SK-N-SH (cell line): ENCODE results near the gene NPAS3. TPM values are rescaled to one million over a fixed set of nuclear protein-coding genes. Genes with fewer than 3 reads are reported as not detected.

Experiments used
- CTCF ChIA-PET: fragments of 300-600, 350-600 bp; formaldehyde crosslinking; extraction: SDS; loops from one replicate; lab custom pipeline; 2021; lab: Yijun Ruan, JAX
- POLR2A ChIA-PET: fragments of 350-600 bp; sonication (Branson Sonifier 250); formaldehyde crosslinking; extraction: SDS; loops from one replicate; lab custom pipeline; 2020; ENCODE audit warnings: antibody characterized with exemption, inconsistent platforms; lab: Yijun Ruan, JAX
- DNase-seq: peaks from one replicate; pipeline ENCODE4 v3.0.0; 2012
- H2AFZ ChIP-seq: fragments of 200-600 bp; sonication (generic); 2 replicates; pipeline ENCODE4 v1.8.1; 2016; ENCODE audit warnings: antibody characterized with exemption, mild to moderate bottlenecking, low read depth
- H3F3A ChIP-seq: fragments of 200-600 bp; sonication (generic); replicated peaks from 2 replicates; pipeline ENCODE3; 2016; ENCODE audit warnings: antibody characterized with exemption, mild to moderate bottlenecking; ENCODE audit not compliant: insufficient read depth
- H3K27ac ChIP-seq, 2 experiments: fragments of 200-500 bp in 1 of 2; fragments of 200-600 bp in 1 of 2; sonication (Bioruptor generic) in 1 of 2; sonication (generic), shearing (Covaris generic) in 1 of 2; 2 replicates each; pipeline versions ENCODE4 v1.5.1 to v1.6.1; 2014 to 2016; ENCODE audit warnings: low read depth in 2 of 2, inconsistent platforms in 1 of 2, low read length in 1 of 2, mild to moderate bottlenecking in 1 of 2, mixed read lengths in 1 of 2
- H3K27me3 ChIP-seq: fragments of 200-600 bp; sonication (generic), shearing (Covaris generic); 2 replicates; pipeline ENCODE4 v1.6.1; 2016; ENCODE audit warnings: mixed run types; ENCODE audit not compliant: insufficient read depth
- H3K36me3 ChIP-seq, 2 experiments: fragments of 200-500 bp in 1 of 2; fragments of 200-600 bp in 1 of 2; sonication (Bioruptor generic) in 1 of 2; sonication (generic) in 1 of 2; replicated peaks in 1 of 2; 2 replicates each; pipeline versions ENCODE3 to v1.5.1; 2014 to 2016; ENCODE audit warnings: low read length in 1 of 2, mild to moderate bottlenecking in 1 of 2; ENCODE audit not compliant: insufficient read depth in 2 of 2, control insufficient read depth in 1 of 2
- H3K4me1 ChIP-seq, 2 experiments: fragments of 200-500 bp in 1 of 2; fragments of 200-600 bp in 1 of 2; sonication (Bioruptor generic) in 1 of 2; sonication (generic), shearing (Covaris generic) in 1 of 2; 2 replicates each; pipeline versions ENCODE4 v1.5.1 to v1.6.1; 2014 to 2016; ENCODE audit warnings: low read depth in 1 of 2, low read length in 1 of 2, mixed run types in 1 of 2; ENCODE audit not compliant: insufficient read depth in 2 of 2, control insufficient read depth in 1 of 2
- H3K4me2 ChIP-seq: fragments of 200-600 bp; sonication (generic), shearing (Covaris generic); 2 replicates; pipeline ENCODE4 v1.6.1; 2017; ENCODE audit warnings: mixed run types
- H3K4me3 ChIP-seq, 2 experiments: fragments of 200-500 bp in 1 of 2; fragments of 200-600 bp in 1 of 2; sonication (Bioruptor generic) in 1 of 2; sonication (generic), shearing (Covaris generic) in 1 of 2; 2 replicates each; pipeline versions ENCODE4 v1.5.1 to v1.8.1; 2014 to 2016; ENCODE audit warnings: low read depth in 2 of 2, inconsistent platforms in 1 of 2, low read length in 1 of 2, mild to moderate bottlenecking in 1 of 2, mixed read lengths in 1 of 2, moderate library complexity in 1 of 2
- H3K79me2 ChIP-seq: fragments of 200-600 bp; sonication (generic); 2 replicates; pipeline ENCODE4 v1.8.1; 2017; ENCODE audit warnings: mild to moderate bottlenecking; ENCODE audit not compliant: insufficient read depth
- H3K9ac ChIP-seq: fragments of 200-600 bp; sonication (generic); 2 replicates; pipeline ENCODE4 v1.6.1; 2017; ENCODE audit warnings: mixed run types
- H3K9me2 ChIP-seq: fragments of 200-600 bp; sonication (generic); 2 replicates; pipeline ENCODE4 v1.6.1; 2017; ENCODE audit warnings: mixed run types
- H3K9me3 ChIP-seq: fragments of 200-600 bp; sonication (generic); 2 replicates; pipeline ENCODE4 v1.6.1; 2017; ENCODE audit warnings: mixed run types, mild to moderate bottlenecking, moderate library complexity
- H4K20me1 ChIP-seq: fragments of 200-600 bp; sonication (generic); 2 replicates; pipeline ENCODE4 v1.6.1; 2017; ENCODE audit warnings: mild to moderate bottlenecking, mixed run types; ENCODE audit not compliant: insufficient read depth
- ELF1 ChIP-seq: IDR thresholded peaks from 2 replicates; pipeline ENCODE4 v1.4.0; 2012
- GATA2 ChIP-seq: sonication (generic); formaldehyde crosslinking; IDR thresholded peaks from 2 replicates; pipeline ENCODE4 v1.5.0; 2020; ENCODE audit warnings: mild to moderate bottlenecking, missing genetic modification reagents
- MXI1 ChIP-seq: IDR thresholded peaks from 2 replicates; pipeline ENCODE4 v1.6.1; 2012; ENCODE audit warnings: mild to moderate bottlenecking, low read depth, low read length, improper control_type of control experiment
- NFIC ChIP-seq: IDR thresholded peaks from 2 replicates; pipeline ENCODE4 v1.4.0; 2012; ENCODE audit warnings: borderline replicate concordance
- NRF1 ChIP-seq: IDR thresholded peaks from 2 replicates; pipeline ENCODE4 v1.6.1; 2012; ENCODE audit warnings: low read depth, mild to moderate bottlenecking, low read length
- RCOR1 ChIP-seq: fragments of 150-350 bp; IDR thresholded peaks from 2 replicates; pipeline ENCODE4 v1.6.1; 2017; ENCODE audit warnings: antibody characterized with exemption, low read length
- SMC3 ChIP-seq: IDR thresholded peaks from 2 replicates; pipeline ENCODE4 v1.6.1; 2012; ENCODE audit warnings: low read depth, low read length, improper control_type of control experiment
- TAF1 ChIP-seq: IDR thresholded peaks from 2 replicates; pipeline ENCODE4 v1.6.1; 2012; ENCODE audit warnings: low read depth, mild to moderate bottlenecking, low read length, moderate library complexity, borderline replicate concordance
- TCF12 ChIP-seq: IDR thresholded peaks from 2 replicates; pipeline ENCODE4 v1.4.0; 2012
- TEAD4 ChIP-seq: IDR thresholded peaks from 2 replicates; pipeline ENCODE4 v1.4.0; 2012; ENCODE audit warnings: mild to moderate bottlenecking, borderline replicate concordance; ENCODE audit not compliant: insufficient read depth
- WGBS: methylation state at CpG from one replicate; pipeline ENCODE4 v1.1.6; 2017; ENCODE audit warnings: low lambda C conversion rate; 5-methylcytosine and 5-hydroxymethylcytosine counted together
- polyA plus RNA-seq, 3 experiments: library from polyadenylated mRNA; depleted of rRNA; stranded (reverse); fragments of >200 nt; gene quantifications; 2 replicates each; pipeline ENCODE4 v1.2.3, GENCODE V29; 2012
- TF ChIP-seq, protein P1 (sequence below): IDR thresholded peaks from 2 replicates; pipeline ENCODE4 v1.4.0; 2012; ENCODE audit warnings: low read depth, borderline replicate concordance
- TF ChIP-seq, protein P2 (sequence below): IDR thresholded peaks from 2 replicates; pipeline ENCODE4 v1.4.0; 2012; ENCODE audit warnings: low read depth
- TF ChIP-seq, protein P3 (sequence below): fragments of 150-350 bp; IDR thresholded peaks from 2 replicates; pipeline ENCODE4 v1.6.1; 2017; ENCODE audit warnings: antibody characterized with exemption, low read length, low read depth, borderline replicate concordance

The NPAS3 gene
- polyA plus RNA-seq, 1 of the 3 experiments (the other 2 are of a cell fraction) = 4.3 TPM

DNA sequence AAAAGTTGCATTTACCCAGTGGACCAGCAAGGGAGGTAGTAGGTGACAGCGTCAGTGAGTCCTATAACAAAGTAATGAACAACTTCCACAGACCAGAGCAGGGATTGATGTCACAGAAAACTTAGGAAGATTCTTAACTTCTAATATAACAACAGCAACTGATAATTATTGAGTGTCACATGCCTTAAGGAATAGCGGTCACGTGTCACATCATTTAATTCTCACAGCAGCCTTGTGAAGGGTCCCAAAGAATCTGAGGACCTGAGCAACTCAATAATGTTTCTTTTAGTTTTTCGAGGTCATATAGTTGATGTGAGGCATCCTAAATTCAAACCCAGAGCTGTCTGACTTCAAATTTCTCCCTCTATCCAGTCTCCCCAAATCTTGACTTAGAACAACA lies 590.0 kb downstream of the NPAS3 start (continued):
- no peak for TF ChIP-seq TAF1
- TF ChIP-seq, protein P1, sequence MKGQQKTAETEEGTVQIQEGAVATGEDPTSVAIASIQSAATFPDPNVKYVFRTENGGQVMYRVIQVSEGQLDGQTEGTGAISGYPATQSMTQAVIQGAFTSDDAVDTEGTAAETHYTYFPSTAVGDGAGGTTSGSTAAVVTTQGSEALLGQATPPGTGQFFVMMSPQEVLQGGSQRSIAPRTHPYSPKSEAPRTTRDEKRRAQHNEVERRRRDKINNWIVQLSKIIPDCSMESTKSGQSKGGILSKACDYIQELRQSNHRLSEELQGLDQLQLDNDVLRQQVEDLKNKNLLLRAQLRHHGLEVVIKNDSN = no peak
- TF ChIP-seq, protein P2, sequence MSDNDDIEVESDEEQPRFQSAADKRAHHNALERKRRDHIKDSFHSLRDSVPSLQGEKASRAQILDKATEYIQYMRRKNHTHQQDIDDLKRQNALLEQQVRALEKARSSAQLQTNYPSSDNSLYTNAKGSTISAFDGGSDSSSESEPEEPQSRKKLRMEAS = no peak

DNA sequence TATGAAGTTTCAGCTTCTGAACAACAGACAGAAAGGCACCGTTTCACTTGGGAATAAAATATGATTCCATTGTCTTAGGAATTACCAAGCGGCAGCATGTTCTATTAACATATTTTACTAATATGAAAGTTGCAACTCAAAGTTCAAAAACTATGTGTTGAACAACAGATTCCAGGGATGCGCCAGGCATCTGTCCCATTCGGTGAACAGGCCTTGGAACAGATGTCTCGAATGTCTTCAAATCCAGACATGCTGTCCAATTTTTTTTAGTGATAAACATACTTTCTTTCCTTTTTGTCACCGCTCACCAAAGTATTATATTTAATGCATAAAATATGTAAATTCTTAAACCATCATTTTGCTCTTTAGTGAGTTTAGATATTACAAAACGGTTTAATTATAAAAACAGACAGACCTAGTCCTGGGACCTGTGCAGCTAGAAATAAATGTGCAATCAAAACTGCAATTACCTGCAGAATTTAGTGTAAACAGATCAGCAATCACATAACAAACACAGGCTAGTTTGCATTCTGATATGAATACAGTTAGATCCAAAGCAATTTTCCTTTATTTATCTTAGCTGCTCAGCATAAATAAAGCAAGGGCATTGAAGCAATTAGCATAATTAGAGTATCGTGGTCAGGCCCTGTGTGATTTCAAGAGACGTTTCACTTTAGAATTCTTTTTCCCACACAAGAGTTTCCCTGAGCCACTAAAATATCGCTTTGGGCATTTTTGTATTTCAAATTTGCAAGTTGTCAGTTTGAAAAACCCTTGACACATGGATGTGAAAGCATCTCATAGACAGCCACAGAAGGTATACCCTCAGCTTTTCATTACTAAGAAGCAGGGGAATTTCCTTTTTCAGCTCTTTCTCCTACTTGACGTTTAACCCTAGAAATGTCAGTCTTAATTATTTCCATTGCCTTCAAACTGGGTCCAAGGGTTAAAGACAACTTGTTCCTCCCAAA lies 591.4 kb downstream of the NPAS3 start:
- Histone ChIP-seq H3K4me3 (no peak overlapping the region), H3K36me3 (no peaks in the 10 kb centered on the region), H3K9me3 (no peaks in the 10 kb centered on the region), H3K4me2 (no peak overlapping the region), H3K27me3 (no peaks in the 10 kb centered on the region), H3F3A (no peaks in the 10 kb centered on the region), H3K79me2 (no peaks in the 10 kb centered on the region), H3K9ac (no peak overlapping the region), H3K4me1 (no peaks in the 10 kb centered on the region), H3K27ac (no peak overlapping the region), H3K9me2 (no peaks in the 10 kb centered on the region), H4K20me1 (no peaks in the 10 kb centered on the region), H2AFZ (no peak overlapping the region)
- no peak for DNase-seq
- 85% methylated on average over 11 of the region's 11 CpGs for WGBS
- ChIA-PET POLR2A (no interaction called here), CTCF (interaction anchor here (0.7 to 1.5 kb wide), 4 partner anchors 10 to 263 kb away, joined by 3 to 4 read pairs (median 3); no protein-coding TSS in a partner anchor)
- no peak for TF ChIP-seq GATA2 (CRISPR knock-in tag)
- TF ChIP-seq MXI1 = no peak
- TF ChIP-seq, protein P3, sequence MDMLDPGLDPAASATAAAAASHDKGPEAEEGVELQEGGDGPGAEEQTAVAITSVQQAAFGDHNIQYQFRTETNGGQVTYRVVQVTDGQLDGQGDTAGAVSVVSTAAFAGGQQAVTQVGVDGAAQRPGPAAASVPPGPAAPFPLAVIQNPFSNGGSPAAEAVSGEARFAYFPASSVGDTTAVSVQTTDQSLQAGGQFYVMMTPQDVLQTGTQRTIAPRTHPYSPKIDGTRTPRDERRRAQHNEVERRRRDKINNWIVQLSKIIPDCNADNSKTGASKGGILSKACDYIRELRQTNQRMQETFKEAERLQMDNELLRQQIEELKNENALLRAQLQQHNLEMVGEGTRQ = no peak
- TF ChIP-seq TAF1 = no peak
- TF ChIP-seq RCOR1 = no peak
- TF ChIP-seq NFIC = no peak
- no peak for TF ChIP-seq SMC3
- TF ChIP-seq ELF1 = no peak
- TF ChIP-seq, protein P1 = no peak
- no peak for TF ChIP-seq TCF12
- TF ChIP-seq NRF1 = no peak
- no peak for TF ChIP-seq TEAD4
